Uterus (tissue), 2 donors: ENCODE data around the gene MAP4K5.

Experiments used
- CTCF ChIP-seq, 4 experiments: fragments of 200-600 bp in 2 of 4; fragments of 450-650 bp in 2 of 4; sonication (generic) in 2 of 4; IDR thresholded peaks; one replicate each; pipeline ENCODE4 v1.5.1; 2016 to 2019; ENCODE audit warnings: antibody characterized with exemption in 4 of 4, mild to moderate bottlenecking in 2 of 4, moderate library complexity in 1 of 4
- POLR2A ChIP-seq, 2 donors: fragments of 450-650 bp; IDR thresholded peaks; one replicate each; pipeline ENCODE4 v1.6.1; 2016; ENCODE audit warnings: antibody characterized with exemption in 2 of 2, mild to moderate bottlenecking in 1 of 2, moderate library complexity in 1 of 2

DNA sequence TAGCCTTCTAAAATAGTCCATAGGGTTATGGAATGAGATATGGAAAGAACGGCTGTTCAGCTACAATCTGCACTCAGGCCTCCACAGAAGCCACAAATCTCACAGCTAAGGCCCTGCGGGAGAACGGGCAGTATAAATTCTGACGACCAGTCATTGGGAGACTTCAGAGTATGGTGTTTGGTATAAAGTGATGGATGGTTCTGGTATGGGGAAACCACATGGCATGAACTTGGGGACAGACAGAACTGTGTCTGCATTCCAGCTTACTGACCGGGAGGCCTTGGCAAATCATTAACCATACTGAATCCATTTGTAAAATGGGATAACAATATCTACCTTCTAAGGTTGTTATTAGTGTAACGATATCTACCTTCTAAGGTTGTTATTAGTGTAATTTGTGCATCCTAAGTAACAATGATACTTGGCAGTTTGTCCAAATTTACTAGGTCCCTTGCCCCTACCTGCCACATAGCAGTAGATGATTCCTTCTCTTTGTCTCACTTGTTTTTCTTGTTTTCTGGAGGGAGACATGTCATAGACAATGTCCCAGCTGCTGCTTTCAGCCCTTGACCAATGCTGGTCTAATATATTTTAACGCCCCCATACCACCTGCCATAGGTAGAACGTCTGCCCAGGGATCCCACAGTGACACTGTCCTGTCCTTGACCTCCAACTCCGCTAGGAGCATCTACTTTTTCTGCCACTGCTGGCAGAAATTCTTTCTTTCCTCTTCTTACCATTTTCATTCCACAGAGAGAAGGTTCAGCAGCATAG is 142.5 kb downstream of the MAP4K5 start:
- TF ChIP-seq CTCF (IDR thresholded peaks at IDR 0.05) (no peak), POLR2A (IDR thresholded peaks at IDR 0.05) (no peak)
